ENCODE results near the gene MYLIP.

Gene MYLIP

DNA sequence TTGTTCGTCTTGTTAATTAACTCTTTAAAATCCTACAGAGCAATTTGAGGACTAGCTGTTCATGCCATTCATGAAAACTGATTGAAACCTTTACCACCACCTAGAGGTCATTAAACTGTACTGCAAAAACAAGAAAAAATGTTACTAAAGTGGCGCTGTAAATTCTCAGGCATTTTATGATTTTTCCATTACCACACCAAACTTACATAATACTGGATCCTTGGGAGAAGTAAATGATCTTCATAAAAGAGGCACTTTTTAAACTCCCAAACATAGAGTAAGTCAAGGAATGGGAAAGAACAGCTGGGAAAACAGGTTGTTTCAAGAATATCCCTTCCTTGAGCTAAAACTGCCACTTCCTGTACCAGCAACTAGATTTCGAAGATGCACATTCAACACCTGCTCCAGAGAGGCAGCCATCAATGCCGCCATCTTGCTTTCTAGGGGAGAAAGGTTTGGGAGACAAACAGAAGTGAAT, 54.3 kb downstream of the MYLIP start:
- H2AFZ ChIP-seq (ENCODE audit: low read length) = peak overlapping the region; percentile 40; the same call in 1 of the 2 replicates
- no peak overlapping the region for H3K4me3 ChIP-seq (ENCODE audit: low read length, poor library complexity, severe bottlenecking)

DNA sequence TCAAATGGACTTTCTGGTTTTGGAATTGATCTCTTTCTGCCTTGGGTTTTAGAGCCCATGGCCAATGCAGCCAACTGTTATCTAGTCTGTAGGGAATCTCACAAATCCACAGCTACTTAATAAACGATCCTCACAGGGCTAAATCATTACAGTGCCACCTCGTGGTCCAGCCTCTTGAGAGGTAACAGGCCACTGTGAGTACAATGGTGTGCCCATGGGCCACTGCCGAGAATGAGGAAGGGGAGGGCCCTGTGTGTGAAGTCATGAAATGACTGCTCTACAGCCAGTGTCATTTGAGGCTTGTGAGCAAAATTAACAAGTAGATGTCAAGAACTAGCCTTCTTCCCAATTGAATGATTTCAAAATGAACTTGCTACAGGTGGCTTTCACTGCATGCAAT, 55.2 kb downstream of the MYLIP start:
- Histone ChIP-seq H3K9me3 (ENCODE audit: insufficient read depth, low read depth, low read length) (peaks cover 19% of the 10 kb centered on the region), H3K4me1 (ENCODE audit: insufficient read depth, low read length, poor library complexity, severe bottlenecking) (peaks cover 36% of the 10 kb centered on the region), H3F3A (ENCODE audit: low read depth) (peaks cover 11% of the 10 kb centered on the region), H3K4me3 (ENCODE audit: low read length, poor library complexity, severe bottlenecking) (no peak overlapping the region), H3K36me3 (ENCODE audit: insufficient read depth, low read length) (no peaks in the 10 kb centered on the region), H3K79me2 (ENCODE audit: insufficient read depth, low read length) (no peaks in the 10 kb centered on the region), H3K27me3 (ENCODE audit: insufficient read depth, low read length, poor library complexity, severe bottlenecking) (no peaks in the 10 kb centered on the region), H3K9ac (ENCODE audit: low read depth, low read length, poor library complexity, severe bottlenecking) (no peak overlapping the region), H3K9me2 (replicated peaks; ENCODE audit: low read depth, low read length) (no peaks in the 10 kb centered on the region), H2AFZ (ENCODE audit: low read length) (no peak overlapping the region), H4K20me1 (ENCODE audit: insufficient read depth, low read length, poor library complexity, severe bottlenecking) (no peaks in the 10 kb centered on the region), H3K4me2 (ENCODE audit: low read depth, low read length, poor library complexity, severe bottlenecking) (no peak overlapping the region)
- TF ChIP-seq EZH2phosphoT487 (IDR thresholded peaks at IDR 0.05; ENCODE audit: borderline replicate concordance) = no peak
- TF ChIP-seq, protein P1, sequence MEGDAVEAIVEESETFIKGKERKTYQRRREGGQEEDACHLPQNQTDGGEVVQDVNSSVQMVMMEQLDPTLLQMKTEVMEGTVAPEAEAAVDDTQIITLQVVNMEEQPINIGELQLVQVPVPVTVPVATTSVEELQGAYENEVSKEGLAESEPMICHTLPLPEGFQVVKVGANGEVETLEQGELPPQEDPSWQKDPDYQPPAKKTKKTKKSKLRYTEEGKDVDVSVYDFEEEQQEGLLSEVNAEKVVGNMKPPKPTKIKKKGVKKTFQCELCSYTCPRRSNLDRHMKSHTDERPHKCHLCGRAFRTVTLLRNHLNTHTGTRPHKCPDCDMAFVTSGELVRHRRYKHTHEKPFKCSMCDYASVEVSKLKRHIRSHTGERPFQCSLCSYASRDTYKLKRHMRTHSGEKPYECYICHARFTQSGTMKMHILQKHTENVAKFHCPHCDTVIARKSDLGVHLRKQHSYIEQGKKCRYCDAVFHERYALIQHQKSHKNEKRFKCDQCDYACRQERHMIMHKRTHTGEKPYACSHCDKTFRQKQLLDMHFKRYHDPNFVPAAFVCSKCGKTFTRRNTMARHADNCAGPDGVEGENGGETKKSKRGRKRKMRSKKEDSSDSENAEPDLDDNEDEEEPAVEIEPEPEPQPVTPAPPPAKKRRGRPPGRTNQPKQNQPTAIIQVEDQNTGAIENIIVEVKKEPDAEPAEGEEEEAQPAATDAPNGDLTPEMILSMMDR (conservative IDR thresholded peaks at IDR 0.05; ENCODE audit: low read length) = no peak

More for the DNA sequence above, 54.3 kb downstream of the MYLIP start:
- Histone ChIP-seq H4K20me1 (ENCODE audit: insufficient read depth, low read length, poor library complexity, severe bottlenecking) (no peaks in the 10 kb centered on the region), H3K9me2 (replicated peaks; ENCODE audit: low read depth, low read length) (no peaks in the 10 kb centered on the region), H3K36me3 (ENCODE audit: insufficient read depth, low read length) (no peaks in the 10 kb centered on the region), H3K4me2 (ENCODE audit: low read depth, low read length, poor library complexity, severe bottlenecking) (peak overlapping the region; percentile 0), H3K79me2 (ENCODE audit: insufficient read depth, low read length) (no peaks in the 10 kb centered on the region), H3F3A (ENCODE audit: low read depth) (peaks cover 11% of the 10 kb centered on the region), H3K9me3 (ENCODE audit: insufficient read depth, low read depth, low read length) (peaks cover 21% of the 10 kb centered on the region), H3K4me1 (ENCODE audit: insufficient read depth, low read length, poor library complexity, severe bottlenecking) (peaks cover 45% of the 10 kb centered on the region), H3K9ac (ENCODE audit: low read depth, low read length, poor library complexity, severe bottlenecking) (no peak overlapping the region), H3K27me3 (ENCODE audit: insufficient read depth, low read length, poor library complexity, severe bottlenecking) (no peaks in the 10 kb centered on the region)
- TF ChIP-seq, protein P1 (conservative IDR thresholded peaks at IDR 0.05; ENCODE audit: low read length) = peak; percentile 82
- no peak for TF ChIP-seq EZH2phosphoT487 (IDR thresholded peaks at IDR 0.05; ENCODE audit: borderline replicate concordance)

DNA sequence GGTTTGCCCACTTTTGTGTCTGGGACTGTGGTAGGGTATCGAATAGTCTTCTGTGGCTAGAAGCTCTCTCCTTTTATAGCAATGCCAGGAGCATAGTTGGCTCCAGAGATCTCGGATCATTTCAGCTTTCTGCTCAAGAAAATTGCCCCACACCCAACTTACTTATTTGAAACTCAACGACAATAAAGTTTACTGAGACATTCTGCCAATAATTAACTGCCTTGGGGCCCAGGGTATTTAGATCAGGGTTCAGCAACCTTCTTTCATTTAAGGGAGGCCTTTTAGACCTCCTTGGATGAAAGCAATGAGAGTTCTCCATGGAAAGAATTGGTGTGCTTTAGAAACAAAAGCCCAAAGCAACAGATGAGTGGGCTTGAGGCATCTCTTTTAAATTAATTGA, 55.7 kb downstream of the MYLIP start:
- Histone ChIP-seq H3K9me2 (replicated peaks; ENCODE audit: low read depth, low read length) (no peaks in the 10 kb centered on the region), H3K79me2 (ENCODE audit: insufficient read depth, low read length) (no peaks in the 10 kb centered on the region), H2AFZ (ENCODE audit: low read length) (no peak overlapping the region), H3K4me3 (ENCODE audit: low read length, poor library complexity, severe bottlenecking) (no peak overlapping the region), H3F3A (ENCODE audit: low read depth) (peaks cover 7% of the 10 kb centered on the region), H3K4me1 (ENCODE audit: insufficient read depth, low read length, poor library complexity, severe bottlenecking) (peaks cover 31% of the 10 kb centered on the region), H3K9me3 (ENCODE audit: insufficient read depth, low read depth, low read length) (peaks cover 19% of the 10 kb centered on the region; the same call in 1 of the 2 replicates), H3K4me2 (ENCODE audit: low read depth, low read length, poor library complexity, severe bottlenecking) (no peak overlapping the region), H3K9ac (ENCODE audit: low read depth, low read length, poor library complexity, severe bottlenecking) (no peak overlapping the region), H4K20me1 (ENCODE audit: insufficient read depth, low read length, poor library complexity, severe bottlenecking) (no peaks in the 10 kb centered on the region), H3K36me3 (ENCODE audit: insufficient read depth, low read length) (no peaks in the 10 kb centered on the region), H3K27me3 (ENCODE audit: insufficient read depth, low read length, poor library complexity, severe bottlenecking) (no peaks in the 10 kb centered on the region)
- TF ChIP-seq, protein P1 (conservative IDR thresholded peaks at IDR 0.05; ENCODE audit: low read length) = no peak
- no peak for TF ChIP-seq EZH2phosphoT487 (IDR thresholded peaks at IDR 0.05; ENCODE audit: borderline replicate concordance)

Measured in Loucy (cell line).